Cardiac fibroblast (primary cell): Measurements from ENCODE around the gene HCST.

Source experiments
- DNase-seq, 2 donors: peaks; one replicate each; pipeline versions ENCODE4 v3.0.0 to v3.0.0-alpha.2; 2010; ENCODE audit warnings: low read depth in 2 of 2
- H3K4me3 ChIP-seq, 2 donors: replicated peaks in 1 of 2; 1 replicate in 1 of 2; 2 replicates in 1 of 2; pipeline ENCODE4 v1.5.1; 2011; ENCODE audit warnings: low read depth in 2 of 2, low read length in 2 of 2, mild to moderate bottlenecking in 2 of 2, moderate library complexity in 1 of 2
- TF ChIP-seq, protein P1 (sequence below): IDR thresholded peaks from one replicate; pipeline ENCODE4 v1.5.1; 2011; ENCODE audit warnings: low read depth, mild to moderate bottlenecking, low read length, inconsistent platforms

The HCST gene

DNA sequence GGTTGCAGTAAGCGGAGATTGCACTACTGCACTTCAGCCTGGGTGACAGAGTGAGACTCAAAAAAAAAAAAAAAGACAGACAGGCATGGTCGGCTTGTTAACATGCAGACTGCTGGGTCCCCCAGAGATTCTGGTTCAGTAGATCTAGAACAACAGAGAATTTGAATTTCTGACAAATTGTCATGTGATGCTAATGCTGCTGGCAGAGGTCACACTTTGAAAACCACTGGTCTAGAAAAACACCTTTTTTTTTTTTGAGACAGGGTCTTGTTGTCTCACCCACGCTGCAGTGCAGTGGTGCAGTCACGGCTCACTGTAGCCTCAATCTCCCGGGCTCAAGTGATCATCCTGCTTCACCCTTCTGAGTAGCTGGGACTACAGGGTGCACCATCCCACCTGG lies 26.2 kb downstream of the HCST start:
- TF ChIP-seq, protein P1, sequence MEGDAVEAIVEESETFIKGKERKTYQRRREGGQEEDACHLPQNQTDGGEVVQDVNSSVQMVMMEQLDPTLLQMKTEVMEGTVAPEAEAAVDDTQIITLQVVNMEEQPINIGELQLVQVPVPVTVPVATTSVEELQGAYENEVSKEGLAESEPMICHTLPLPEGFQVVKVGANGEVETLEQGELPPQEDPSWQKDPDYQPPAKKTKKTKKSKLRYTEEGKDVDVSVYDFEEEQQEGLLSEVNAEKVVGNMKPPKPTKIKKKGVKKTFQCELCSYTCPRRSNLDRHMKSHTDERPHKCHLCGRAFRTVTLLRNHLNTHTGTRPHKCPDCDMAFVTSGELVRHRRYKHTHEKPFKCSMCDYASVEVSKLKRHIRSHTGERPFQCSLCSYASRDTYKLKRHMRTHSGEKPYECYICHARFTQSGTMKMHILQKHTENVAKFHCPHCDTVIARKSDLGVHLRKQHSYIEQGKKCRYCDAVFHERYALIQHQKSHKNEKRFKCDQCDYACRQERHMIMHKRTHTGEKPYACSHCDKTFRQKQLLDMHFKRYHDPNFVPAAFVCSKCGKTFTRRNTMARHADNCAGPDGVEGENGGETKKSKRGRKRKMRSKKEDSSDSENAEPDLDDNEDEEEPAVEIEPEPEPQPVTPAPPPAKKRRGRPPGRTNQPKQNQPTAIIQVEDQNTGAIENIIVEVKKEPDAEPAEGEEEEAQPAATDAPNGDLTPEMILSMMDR: no peak
- no peak for DNase-seq
- H3K4me3 ChIP-seq: no peak overlapping the region

DNA sequence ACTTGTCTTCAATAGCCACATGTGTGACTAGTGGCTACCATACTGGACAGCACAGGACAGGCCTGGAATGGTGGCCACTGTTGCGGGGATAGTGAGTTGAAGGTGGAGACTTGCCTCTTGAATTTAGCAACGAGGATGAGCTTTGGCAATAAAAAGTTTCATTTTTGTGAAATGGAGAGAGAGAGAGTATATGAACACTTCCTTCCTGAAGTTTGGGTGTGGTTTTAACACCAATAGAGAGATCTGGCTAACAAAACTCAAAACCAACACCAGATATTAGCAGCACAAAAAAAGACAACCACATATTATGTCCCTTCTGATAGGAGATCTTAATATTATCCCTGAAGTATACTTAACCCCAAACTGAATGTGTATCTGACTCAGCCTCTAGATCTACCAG lies 27.5 kb downstream of the HCST start:
- no peak for DNase-seq
- TF ChIP-seq, protein P1: no peak
- no peak overlapping the region for H3K4me3 ChIP-seq

DNA sequence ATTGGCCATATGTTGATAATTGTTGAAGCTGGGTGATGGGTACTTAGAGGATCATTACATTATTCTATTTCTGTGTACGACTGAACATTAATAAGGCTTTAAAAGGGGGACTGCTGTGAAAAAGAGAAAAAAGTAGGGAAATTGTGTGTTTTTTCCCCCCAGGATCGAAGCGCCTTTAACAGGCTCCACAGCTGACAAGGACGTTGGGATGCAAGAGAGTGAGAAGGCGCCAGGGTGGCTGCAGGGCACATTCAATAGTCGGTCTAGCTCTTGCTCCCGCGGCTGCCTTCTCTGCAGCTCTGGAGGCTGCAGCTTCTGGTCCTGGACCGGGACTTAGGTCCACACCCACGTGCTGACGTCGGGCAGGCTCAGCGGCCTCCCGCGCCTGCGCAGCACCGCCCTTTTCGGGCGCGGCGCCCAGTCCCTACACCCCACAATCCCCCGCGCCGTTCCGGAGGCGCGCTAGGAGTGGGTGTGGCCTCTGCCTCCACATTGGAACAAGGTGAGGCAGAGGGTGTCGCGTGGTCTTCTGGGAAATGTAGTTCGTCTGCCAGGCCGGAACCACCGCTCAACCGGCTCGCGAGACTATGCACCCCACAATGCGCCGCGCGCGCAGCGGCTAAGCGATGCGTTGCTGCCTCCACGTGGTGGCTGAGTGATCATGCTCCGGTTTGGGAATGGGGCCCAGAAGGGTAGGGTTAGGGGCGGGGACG lies 29.0 kb downstream of the HCST start:
- DNase-seq: peak; percentile 100
- H3K4me3 ChIP-seq: peak overlapping the region; percentile 22 to 45
- TF ChIP-seq, protein P1: peak; percentile 86

DNA sequence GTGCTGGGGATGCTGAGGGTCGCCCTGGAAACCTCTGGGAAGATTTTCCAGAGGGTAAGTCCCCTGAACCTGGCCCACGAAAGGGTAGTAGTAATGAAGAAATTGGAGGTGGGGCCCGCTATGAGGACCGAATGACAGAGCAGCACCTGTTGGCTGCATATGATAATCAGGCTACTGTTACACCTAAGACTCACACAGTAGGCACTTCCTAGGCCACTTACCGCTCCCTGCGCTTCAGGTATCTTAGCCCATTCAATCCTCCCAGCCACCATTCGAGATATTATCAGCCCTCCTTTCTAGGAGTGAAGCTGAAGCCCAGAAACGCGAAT lies 29.5 kb downstream of the HCST start:
- TF ChIP-seq, protein P1: no peak
- no peak overlapping the region for H3K4me3 ChIP-seq
- no peak for DNase-seq

DNA sequence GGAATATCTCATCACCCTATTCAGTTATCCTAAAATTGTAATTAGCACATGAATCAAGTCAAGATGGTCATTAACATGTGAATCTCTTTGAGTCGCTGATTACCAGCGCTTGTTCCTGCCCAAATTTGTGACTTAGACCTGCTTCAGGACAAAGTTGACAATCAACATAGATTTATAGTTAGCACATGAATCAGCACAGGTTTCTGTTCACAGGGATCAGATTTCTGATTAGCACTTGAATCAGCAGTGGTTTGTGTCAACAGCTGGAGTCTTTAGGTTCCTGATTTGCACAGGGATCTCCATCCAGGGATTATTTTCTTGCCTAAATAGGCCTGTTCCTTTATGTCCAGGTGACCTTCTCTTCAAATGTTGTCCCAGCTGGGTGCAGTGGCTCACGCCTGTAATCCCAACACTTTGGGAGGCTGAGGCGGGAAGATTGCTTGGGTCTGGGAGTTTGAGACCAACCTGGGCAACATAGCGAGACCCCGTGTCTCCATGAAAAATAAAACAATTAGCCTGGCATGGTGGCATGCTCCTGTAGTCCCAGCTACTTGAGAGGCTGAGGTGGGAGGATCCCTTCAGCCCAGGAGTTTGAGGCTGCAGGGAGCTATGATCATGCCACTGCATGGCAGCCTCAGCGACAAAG lies 30.1 kb downstream of the HCST start:
- TF ChIP-seq, protein P1: no peak
- no peak for DNase-seq
- H3K4me3 ChIP-seq: no peak overlapping the region

DNA sequence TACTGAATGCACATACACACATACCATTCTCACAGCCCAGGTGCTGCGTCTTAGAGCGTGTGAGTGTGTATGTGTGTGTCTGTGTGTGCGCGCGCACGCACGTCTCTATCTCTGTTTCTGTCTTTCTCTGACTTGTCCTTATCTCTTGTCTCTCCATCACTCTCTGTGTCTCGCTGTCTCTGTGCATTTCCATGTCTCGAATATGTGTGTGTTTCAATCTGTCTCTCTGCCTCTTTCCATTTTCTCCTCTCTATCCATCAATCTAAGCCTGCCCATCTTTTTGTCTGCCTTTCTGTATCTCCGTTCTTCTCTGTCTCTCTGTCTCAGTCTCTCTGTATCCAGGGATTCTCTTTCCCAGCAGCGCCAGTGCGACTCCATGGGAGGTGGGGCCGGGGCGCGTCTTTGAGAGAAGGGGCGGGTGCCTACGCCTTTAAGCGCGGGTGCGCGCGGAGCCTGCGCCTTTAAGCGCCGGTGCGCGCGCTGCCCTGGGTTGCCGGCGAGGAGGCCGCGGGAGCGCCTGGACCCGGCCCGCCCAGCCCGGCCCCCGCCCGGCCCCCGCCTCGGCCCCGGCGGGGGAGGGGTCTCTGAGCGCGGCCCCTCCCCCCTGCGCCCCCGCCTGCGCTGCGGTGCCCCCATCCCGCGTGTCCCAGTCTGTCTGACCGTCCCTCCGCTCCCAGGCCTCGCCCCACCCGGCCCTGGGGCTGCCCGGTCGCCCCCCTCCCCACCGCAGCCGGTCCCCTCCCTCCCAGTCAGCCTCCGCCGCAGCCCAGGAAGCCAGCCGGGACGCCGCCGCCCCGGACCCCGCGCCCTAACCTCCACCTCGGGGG lies 33.8 kb downstream of the HCST start, which contains the start of gene LRFN3:
Gene LRFN3, plus strand, starts transcription at position 464 of the 827 bp plus-strand sequence. CDS start 3,052 bp downstream, outside the sequence.
- TF ChIP-seq, protein P1: no peak
- H3K4me3 ChIP-seq: peak within 1 kb of the TSS; percentile 61 to 65
- peak; percentile 72 for DNase-seq
